HG02840 (cell line): ENCODE data around the gene LMF1.
"Not testable (repeated sequence)": the region's sequence is repeated elsewhere in the genome, so short reads cannot be mapped to it uniquely, and the experiment has no call there.

Experiments
- ATAC-seq: cut with Tn5 transposase; IDR thresholded peaks from one replicate; pipeline ENCODE4 v1.9.1; 2021; ENCODE audit warnings: mild to moderate bottlenecking, moderate library complexity, moderate number of reproducible peaks; ENCODE audit not compliant: unreplicated experiment, low FRiP score

The LMF1 gene

DNA sequence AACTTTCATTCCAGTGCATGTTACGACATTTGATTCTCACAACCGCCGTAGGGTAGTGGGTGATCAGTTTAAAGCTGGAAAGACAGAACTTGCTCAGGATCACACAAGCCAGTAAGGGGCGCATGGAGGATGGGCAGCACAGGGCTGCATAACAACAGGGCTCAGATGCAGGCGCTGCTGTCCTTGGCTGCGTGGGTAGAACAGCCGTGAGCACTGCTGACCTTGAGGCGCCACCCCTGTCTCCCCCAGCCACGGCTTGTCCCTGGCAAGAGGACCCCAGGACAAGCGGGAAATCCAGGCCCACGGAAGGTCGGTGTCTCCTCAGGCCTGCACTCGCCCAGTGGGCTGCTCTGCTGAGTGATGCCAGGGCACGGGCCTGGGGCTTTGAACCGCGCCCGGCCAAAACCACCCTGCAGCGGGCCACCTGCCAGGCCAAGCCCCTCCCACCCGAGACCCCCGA lies 84.7 kb downstream of the LMF1 start:
- no peak for ATAC-seq

DNA sequence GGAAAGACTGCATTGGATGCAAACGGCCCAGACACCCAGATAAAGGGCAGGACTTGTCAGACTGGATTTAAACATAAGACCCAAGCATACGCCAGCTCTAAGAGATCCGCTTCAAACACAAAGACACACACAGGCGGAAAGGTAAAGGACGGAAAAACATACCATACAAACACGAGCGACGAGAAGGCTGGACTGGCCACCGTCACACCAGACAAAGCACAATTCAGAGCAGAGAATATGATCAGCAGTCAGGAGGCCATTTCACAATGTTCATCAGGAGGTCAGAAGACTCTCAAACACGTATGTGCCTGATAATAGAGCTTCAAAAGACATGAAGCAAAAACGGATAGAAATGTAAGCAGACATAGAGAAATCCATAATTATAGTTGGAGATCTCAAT lies 85.4 kb downstream of the LMF1 start:
- ATAC-seq = no peak

DNA sequence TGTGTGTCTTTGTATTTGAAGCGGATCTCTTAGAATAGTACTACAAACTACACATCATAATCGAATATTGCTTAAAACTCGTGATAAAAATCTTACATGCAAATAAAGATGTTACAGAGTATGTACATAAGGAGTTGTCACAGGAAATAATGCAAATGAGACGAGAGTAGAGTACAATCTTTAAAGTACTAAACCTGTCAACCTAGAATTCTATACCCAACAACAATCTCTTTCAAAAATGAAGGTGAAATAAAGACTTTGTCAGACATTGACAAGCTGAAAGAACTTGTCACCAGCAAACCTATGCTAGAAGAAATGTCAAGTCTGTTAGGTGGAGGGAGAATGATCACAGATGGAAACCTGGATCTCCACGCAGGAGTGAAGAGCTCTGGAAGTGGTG lies 86.6 kb downstream of the LMF1 start:
- ATAC-seq = no peak

DNA sequence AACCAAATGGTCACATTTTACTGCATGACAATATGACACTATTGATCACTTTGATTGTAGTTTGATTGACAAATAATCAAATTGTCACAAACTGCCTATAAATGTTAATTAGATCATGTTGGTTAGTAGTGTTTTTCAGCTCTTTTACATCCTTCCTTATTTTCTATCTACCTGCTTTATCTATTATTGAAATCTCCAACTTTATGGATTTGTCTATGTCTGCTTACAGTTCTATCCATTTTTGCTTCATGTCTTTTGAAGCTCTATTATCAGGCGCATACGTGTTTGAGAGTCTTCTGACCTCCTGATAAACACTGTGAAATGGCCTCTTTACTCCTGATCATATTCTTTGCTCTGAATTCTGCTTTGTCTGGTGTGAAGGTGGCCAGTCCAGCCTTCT lies 87.0 kb downstream of the LMF1 start:
- no peak for ATAC-seq

DNA sequence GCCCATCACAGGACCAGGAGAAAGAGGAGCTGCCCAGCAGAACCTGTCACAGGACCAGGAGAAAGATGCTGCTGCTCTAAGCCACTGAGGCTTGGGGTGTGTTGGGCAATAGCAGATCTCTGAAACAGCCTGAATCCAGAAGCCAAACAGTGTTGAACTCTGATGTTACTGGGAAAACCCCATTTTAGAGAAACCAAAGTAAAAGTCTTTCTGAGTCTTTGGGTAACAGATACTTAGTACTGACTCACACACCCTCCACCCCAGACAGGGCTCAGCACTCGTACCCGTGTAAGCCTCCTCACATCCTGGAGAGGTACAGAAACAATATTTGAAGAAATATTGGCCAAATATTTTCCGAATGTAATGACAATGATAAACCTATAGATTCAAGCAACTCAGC lies 87.4 kb downstream of the LMF1 start:
- ATAC-seq = no peak

DNA sequence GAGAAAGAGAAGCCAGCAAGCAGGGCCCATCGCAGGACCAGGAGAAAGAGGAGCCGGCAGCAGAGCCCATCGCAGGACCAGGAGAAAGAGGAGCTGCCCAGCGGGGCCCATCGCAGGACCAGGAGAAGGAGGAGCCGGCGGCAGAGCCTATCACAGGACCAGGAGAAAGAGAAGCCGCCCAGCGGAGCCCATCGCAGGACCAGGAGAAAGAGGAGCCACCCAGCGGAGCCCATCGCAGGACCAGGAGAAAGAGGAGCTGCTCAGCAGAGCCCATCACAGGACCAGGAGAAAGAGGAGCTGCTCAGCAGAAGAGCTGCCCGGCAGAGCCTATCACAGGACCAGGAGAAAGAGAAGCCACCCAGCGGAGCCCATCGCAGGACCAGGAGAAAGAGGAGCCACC lies 88.1 kb downstream of the LMF1 start:
- not testable (repeated sequence) for ATAC-seq

DNA sequence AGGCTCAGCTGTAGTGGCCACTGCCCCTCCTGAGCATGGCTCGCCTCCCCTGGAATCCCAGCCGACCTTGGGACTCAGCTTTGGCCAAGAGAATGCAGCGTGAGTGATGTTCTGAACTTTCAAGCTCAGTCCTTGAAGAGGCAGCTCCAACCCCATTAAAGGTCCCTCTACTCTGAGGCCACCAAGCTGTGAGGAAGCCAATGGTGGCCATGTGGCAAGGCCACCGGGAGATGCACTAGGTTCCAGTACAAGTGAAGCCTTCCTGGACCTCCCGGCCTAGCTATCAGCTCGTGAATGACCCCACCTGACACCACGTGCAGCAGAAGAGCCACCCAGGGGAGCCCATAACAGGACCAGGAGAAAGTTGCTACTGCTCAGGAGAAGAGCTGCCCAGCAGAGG lies 88.5 kb downstream of the LMF1 start:
- ATAC-seq = no peak

DNA sequence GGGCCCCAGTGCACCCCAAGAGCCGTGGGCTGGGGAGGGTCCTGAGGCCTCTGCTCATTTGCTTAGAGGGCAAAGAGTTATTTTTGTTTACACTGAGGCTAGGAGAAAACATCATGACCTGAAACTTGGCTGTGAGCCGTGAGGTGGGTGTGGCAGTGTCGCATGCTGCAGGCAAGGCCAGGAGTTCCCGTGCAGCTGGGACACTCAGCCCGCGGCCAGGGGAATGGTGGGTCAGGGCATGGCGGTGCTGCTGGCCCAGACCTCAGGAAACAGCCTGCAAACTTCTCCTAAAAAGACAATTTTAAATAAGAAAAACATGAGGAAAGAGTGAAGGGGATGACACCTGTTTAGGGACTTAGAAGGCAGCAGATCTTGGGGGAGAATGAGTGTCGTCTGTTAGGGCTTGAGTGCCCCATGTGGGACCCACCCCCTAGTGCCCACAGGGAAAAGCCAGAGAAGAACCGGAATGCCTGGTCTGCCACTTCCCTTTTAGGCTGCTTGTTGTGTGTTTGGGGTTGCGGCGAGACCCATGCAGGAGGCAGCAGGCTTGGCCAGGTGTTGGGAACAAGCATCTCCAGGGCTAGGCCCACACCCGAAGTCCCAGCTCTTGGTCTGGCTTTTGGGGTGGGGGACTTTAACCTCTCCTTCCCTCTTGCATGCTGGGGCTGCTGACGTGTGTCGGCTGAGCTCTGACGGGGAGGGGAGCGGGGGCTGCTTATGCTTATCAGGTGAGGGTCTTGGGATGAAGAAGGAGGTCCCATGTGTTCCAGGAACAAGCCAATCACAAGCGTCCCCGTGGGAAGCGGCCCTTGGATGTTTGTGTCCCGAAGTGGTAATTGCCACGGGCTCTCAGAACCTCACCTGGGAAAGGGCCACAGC lies 89.3 kb downstream of the LMF1 start:
- no peak for ATAC-seq

DNA sequence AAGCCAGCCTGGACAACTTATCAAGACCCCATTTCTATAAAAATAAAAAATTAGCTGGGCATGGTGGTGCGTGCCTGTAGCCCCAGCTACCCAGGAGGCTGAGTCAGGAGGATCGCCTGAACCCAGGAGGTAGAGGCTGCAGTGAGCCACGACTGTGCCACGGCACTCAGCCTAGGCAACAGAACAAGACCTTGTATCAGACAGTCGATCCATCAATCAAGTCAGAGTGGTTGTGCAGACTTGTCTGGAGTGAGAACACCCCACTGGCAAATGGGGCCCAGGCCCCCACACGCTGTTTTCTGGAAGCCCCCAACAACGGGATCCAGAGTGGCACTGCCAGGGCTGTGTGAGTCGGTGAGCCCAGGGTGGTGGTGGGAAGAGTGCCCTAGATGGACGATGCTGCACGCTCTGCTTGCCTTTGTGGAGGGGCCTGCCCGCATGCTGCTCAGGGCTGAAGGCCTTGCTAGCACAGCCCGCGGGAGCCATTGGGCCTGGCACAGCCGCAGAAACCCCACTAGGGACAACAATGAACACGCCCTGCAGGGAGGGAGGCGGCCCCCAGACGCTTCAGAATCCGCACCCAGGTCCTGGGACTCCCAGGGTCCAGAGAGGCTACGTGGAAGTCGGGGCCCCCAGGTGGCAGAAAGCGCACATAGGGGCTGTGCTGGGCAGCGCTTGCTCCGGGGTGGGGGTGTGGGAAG lies 90.2 kb downstream of the LMF1 start:
- no peak for ATAC-seq

DNA sequence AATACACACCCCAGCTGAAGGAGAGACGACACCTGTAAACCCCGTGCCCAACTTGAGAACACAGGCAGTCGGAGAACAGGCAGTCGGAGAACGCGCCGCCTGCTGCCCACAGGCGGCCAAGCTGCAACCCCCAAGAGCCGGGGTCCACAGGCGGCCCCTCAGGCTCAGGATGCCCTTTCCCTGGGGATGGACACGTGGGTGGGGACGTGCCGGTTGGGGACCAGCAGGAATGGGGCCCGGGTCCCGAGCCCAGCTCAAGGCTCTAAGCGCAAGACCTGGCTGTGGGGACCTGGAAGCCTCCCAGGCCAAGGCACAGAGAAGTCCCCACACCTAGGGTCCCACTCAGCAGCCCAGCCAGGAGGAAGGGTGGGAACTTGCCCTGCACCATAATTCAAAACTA lies 90.8 kb downstream of the LMF1 start:
- no peak for ATAC-seq

DNA sequence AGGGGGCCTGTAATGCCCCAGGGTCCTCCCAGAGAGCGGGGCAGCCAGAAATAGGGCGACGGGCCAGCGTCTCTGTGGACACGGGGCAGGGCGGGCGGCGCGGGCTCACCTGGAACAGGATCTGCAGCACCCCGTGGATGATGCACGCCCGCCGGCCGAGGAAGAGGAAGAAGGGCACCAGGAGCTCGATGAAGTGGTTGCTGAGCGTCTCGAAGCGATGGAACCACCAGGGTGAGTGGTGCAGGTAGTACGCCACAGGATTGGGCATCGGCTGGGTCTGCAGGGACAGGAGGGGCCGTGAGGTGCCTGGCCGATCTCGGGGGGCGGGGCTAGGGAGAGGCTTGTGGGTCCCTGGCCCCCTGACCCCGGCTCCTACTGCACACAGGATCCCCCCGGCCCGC lies 91.3 kb downstream of the LMF1 start:
- no peak for ATAC-seq

DNA sequence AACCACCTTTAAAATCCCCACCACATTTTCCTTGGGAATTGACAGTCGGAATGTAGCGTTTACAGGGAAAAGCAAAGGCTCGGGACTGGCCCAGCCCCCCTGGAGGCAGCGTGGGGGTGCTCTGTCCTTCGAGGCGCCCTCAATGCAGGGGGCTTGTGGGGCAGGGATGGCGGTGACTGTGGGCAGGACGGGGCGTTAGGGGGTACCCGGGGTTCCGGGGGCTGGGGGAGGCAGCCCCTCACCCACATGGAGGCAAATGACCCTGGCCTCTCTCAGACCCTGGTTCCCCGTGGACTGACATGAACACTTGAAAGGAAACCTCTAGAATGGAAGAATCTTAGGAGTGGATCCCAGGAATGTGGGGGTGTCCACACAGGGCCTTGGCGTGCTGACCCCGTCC lies 91.9 kb downstream of the LMF1 start:
- no peak for ATAC-seq

DNA sequence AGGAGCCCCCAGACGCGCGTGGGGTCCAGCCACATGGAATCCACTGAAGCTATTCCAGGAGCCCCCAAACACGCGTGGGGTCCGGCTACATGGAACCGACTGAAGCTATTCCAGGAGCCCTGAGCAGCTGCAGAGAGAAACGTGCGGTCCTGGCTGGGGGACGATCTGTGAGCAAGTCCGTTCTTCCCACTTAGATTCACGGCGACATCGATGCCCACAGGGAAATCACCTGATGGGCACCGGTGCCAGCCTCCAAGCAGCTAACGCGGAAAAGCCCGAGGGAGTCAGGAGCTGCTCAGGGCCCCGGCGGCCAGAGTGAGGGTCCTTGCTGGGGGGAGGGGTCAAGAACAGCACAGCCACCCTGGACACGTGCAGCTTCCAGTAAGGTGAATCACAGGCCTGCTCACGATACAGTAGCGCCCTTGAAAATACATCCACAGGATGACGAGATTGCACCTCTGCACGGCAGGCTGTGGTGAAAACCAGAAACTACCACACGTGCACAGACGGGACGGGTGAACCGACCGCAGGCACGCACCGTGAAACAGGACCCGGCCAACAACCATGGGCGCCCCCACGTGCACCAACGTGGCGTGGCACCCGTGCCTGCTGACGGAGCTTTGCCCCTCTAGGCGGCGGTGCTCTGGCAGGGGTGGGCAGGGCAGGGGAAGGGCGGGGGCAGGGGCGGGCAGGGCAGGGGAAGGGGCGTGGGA lies 92.6 kb downstream of the LMF1 start:
- no peak for ATAC-seq

DNA sequence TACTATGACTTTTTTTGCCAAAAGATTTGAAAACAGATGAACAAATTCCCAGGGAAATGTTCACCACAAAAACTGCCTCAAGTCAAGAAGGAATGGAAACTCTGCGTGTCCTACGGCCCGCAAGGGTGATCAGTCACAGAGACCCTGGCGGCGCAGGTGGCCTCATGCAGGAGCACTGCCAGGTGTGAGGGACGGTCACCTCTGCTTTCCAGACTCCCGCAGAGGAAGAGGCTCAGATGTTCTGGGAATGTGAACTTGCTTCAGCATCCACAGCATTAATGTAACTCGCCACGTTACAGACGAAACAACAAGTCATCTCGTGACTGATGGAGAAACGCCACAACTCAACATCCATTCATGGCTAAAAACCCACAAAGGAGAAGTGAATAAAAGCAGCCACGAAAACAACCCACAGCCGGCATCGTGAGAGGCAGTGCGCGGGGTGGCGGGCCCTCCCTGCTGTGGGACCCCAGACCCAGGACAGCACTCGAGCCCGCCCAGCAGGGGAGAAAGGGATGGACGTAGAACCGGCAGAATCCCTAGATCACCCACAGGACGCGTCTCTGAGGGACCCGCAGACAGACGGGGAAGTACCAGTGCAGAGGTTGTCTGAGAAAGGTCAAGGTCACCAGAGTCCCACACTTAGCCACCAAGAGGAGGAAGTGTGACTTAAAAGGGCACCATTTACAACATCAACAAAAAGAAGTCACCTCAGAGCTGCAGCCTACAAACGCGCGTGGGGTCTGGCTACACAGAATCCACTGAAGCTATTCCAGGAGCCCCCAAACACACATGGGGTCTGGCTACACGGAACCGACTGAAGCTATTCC lies 93.3 kb downstream of the LMF1 start:
- no peak for ATAC-seq

DNA sequence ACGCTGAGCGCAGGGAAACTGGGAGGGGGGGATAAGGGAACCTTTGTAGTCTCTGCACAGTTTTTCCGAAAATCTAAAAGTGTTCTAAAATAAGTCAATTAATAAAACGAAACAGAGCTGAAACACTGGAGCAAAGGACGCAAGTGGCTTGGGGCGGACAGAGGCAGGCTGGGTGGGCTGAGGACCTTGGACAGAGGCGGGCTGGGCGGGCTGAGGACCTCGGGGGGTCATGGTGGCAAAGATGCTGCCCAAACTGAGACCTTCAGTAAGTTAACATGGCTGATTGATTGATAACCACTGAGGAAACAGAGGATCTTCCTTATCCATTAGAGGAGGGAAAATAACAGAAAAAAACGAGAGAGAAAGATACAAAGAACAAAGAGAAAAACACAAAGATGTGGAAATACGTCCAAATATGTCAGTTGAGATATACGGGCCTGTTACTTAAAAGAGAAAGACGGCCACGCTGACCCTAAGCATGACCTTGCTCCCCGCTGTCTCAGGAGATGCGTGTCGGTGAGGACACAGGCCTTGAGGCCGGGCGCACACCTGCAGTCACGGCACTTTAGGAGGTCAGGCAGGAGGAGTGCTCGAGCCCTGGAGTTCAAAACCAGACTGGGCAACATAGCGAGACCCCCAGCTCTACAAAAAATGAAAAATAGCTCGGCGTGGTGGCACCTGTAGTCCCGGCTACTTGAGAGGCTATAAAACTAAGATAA lies 94.1 kb downstream of the LMF1 start:
- ATAC-seq = no peak

DNA sequence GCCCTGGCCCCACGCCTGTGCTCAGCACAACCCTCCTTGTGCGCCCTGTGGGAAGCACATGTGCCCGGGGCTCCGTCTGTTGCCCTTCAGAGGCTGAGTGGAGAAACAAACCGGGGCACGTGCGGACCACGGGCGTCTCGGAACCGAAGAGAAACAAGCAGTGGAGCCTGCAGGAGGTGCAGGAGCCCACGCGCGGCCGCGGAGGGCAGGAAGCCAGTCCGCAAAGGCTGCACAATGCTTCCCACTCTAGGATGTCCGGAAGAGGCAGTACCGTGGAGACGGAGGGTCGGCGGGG lies 94.8 kb downstream of the LMF1 start:
- ATAC-seq = no peak

DNA sequence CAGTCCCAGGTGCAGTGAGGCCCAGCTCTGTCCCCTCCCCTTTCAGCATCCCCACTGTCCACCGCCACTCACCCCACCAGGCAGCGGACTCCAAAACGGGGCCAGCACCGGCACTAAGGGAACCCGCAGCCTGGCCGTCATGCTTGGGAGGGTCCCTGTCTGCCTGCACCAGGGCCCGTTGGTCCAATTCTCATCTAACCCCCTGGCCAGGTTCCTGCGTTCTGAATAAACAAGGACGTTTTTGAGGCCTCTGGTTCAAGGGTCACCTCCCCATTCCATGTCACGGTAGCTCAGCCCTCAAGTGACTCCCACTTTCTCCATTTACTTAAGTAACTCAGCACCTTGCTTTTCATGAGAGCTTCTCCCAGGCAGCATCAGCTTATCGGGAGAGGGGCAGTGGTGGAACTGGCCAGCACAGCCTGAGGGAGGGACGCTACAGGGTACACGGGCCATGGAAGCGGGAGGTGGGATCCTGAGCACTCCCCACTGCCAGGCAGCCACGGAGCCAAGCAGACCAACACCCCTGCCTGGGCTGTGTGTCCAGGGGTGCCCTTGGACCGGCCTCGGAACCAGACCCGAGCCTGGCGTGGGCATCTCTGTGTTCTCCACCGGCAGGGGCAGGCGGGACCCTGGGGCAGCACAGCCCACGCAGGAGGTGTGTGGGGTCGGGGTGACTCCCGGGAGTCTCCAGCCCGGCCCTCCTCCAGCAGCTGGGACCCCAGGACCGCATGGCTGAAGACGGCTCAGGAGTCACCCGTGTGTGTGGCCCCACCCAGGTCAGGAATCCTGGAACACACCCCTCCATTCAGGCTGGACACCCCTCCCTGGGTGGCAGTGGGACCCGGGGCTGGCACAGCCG lies 95.4 kb downstream of the LMF1 start:
- no peak for ATAC-seq

DNA sequence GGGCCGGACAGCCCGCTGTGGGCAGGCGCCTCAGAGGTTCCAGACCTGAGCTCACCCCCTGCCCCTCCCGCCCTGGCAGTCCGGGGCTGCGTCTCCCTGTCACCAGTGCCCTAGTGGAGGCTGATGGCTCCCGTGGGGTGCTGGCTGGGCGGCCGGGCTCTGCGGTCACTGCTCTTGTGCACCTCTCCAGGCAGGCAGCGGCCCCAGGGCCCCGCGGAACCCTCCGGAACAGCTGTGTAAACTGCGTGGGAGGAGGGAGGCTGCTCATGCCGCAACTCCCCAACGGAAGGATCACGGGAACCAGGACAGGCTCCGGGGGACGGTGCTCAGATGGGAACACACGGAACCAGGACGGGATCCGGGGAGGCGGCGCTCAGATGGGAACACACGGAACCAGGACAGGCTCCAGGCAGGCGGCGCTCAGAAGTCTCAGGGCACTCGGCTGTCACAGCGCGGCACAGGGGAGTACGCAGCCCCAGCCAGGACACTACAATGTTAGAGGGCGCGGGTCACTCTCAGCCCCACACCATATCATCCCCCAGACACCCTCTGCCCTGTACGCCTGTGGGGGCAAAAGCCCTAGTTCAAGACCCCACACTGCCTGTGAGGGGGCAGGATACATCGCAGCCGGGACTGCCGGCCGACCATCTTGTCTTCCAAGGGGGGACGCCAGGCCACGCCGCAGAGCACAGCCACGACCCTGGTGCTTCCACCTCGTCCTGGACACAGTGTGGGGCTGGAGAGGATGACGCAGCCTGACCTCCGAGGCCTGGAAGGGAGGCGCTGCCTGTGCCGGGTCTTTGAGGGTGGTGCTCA lies 96.2 kb downstream of the LMF1 start:
- ATAC-seq = no peak
